WTC11 (cell line): ENCODE data around the gene DERA.

ENCODE experiments used
- CREB1 ChIP-seq: sonication (generic); formaldehyde crosslinking; IDR thresholded peaks from 2 replicates; pipeline ENCODE4 v1.8.0; 2023; ENCODE audit warnings: mild to moderate bottlenecking, missing genetic modification reagents
- CTCF ChIP-seq: fragments of 200-600 bp; IDR thresholded peaks from 2 replicates; pipeline ENCODE4 v1.8.0; 2022; ENCODE audit warnings: antibody characterized with exemption
- TEAD4 ChIP-seq: sonication (generic); formaldehyde crosslinking; IDR thresholded peaks from 2 replicates; pipeline ENCODE4 v1.8.0; 2022; ENCODE audit warnings: mild to moderate bottlenecking, missing genetic modification reagents
- ZNF232 ChIP-seq: sonication (generic); formaldehyde crosslinking; IDR thresholded peaks from 2 replicates; pipeline ENCODE4 v1.8.0; 2022; ENCODE audit warnings: mild to moderate bottlenecking, missing genetic modification reagents
- ZNF532 ChIP-seq: fragments of 250-450 bp; sonication (Bioruptor Pico); IDR thresholded peaks from 2 replicates; pipeline ENCODE4 v1.9.0; 2021; ENCODE audit warnings: mild to moderate bottlenecking, borderline replicate concordance
- TF ChIP-seq, protein P1 (sequence below): sonication (generic); formaldehyde crosslinking; IDR thresholded peaks from 2 replicates; pipeline ENCODE4 v1.8.1; 2022; ENCODE audit warnings: mild to moderate bottlenecking, missing genetic modification reagents, moderate library complexity, borderline replicate concordance
- TF ChIP-seq, protein P2 (sequence below): sonication (generic); formaldehyde crosslinking; IDR thresholded peaks from 2 replicates; pipeline ENCODE4 v1.8.1; 2023; ENCODE audit warnings: mild to moderate bottlenecking, missing genetic modification reagents, borderline replicate concordance
- TF ChIP-seq, protein P3 (sequence below): sonication (generic); formaldehyde crosslinking; IDR thresholded peaks from 2 replicates; pipeline ENCODE4 v1.8.0; 2022; ENCODE audit warnings: mild to moderate bottlenecking, missing genetic modification reagents

DNA sequence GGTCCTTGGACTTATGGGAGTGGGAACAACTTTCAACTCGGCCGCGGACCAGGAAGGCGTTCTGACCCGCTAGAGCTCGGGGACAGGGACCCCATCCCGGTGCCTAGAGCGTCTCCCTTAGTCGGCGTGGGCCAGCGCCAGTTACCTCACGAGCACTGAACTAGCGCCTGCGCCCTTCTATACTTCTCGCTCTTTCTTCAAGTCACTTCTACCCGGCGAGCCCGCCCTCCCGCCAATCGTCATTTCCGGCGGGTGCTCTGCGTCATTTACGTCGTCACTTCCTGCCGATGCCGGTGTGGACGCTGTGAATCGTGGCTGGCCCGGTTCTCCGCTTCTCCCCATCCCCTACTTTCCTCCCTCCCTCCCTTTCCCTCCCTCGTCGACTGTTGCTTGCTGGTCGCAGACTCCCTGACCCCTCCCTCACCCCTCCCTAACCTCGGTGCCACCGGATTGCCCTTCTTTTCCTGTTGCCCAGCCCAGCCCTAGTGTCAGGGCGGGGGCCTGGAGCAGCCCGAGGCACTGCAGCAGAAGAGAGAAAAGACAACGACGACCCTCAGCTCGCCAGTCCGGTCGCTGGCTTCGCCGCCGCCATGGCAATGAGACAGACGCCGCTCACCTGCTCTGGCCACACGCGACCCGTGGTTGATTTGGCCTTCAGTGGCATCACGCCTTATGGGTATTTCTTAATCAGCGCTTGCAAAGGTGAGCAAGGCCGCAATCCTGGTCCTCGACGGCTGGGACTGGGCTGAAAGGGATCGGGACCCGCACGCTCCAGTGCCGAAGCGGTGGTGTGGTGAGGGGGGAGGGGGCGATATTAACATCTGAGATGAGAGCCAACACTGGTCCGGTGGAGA is 28.8 kb upstream of the DERA start, which contains the start of gene STRAP:
- TF ChIP-seq CTCF, result no peak
- TF ChIP-seq TEAD4, result no peak
- TF ChIP-seq ZNF232, result no peak
- TF ChIP-seq, protein P1, sequence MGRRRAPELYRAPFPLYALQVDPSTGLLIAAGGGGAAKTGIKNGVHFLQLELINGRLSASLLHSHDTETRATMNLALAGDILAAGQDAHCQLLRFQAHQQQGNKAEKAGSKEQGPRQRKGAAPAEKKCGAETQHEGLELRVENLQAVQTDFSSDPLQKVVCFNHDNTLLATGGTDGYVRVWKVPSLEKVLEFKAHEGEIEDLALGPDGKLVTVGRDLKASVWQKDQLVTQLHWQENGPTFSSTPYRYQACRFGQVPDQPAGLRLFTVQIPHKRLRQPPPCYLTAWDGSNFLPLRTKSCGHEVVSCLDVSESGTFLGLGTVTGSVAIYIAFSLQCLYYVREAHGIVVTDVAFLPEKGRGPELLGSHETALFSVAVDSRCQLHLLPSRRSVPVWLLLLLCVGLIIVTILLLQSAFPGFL (CRISPR knock-in tag), result no peak
- TF ChIP-seq, protein P2, sequence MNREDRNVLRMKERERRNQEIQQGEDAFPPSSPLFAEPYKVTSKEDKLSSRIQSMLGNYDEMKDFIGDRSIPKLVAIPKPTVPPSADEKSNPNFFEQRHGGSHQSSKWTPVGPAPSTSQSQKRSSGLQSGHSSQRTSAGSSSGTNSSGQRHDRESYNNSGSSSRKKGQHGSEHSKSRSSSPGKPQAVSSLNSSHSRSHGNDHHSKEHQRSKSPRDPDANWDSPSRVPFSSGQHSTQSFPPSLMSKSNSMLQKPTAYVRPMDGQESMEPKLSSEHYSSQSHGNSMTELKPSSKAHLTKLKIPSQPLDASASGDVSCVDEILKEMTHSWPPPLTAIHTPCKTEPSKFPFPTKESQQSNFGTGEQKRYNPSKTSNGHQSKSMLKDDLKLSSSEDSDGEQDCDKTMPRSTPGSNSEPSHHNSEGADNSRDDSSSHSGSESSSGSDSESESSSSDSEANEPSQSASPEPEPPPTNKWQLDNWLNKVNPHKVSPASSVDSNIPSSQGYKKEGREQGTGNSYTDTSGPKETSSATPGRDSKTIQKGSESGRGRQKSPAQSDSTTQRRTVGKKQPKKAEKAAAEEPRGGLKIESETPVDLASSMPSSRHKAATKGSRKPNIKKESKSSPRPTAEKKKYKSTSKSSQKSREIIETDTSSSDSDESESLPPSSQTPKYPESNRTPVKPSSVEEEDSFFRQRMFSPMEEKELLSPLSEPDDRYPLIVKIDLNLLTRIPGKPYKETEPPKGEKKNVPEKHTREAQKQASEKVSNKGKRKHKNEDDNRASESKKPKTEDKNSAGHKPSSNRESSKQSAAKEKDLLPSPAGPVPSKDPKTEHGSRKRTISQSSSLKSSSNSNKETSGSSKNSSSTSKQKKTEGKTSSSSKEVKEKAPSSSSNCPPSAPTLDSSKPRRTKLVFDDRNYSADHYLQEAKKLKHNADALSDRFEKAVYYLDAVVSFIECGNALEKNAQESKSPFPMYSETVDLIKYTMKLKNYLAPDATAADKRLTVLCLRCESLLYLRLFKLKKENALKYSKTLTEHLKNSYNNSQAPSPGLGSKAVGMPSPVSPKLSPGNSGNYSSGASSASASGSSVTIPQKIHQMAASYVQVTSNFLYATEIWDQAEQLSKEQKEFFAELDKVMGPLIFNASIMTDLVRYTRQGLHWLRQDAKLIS (CRISPR knock-in tag), result no peak
- TF ChIP-seq ZNF532, result no peak
- TF ChIP-seq, protein P3, sequence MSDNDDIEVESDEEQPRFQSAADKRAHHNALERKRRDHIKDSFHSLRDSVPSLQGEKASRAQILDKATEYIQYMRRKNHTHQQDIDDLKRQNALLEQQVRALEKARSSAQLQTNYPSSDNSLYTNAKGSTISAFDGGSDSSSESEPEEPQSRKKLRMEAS (CRISPR knock-in tag), result peak; percentile 81
- TF ChIP-seq CREB1 (CRISPR knock-in tag), result peak; percentile 52
